Tibial nerve (tissue), 4 donors: ENCODE results near the gene AMPD2.

Experiments
- EP300 ChIP-seq, 2 donors: sonication (generic); formaldehyde crosslinking; IDR thresholded peaks; one replicate each; pipeline ENCODE4 v1.6.1; 2017; ENCODE audit warnings: antibody characterized with exemption in 2 of 2, mild to moderate bottlenecking in 1 of 2
- POLR2A ChIP-seq, 2 donors: fragments of 450-650 bp; IDR thresholded peaks; one replicate each; pipeline ENCODE4 v1.6.1; 2017; ENCODE audit warnings: antibody characterized with exemption in 2 of 2, mild to moderate bottlenecking in 2 of 2, moderate library complexity in 2 of 2
- TF ChIP-seq, protein P1 (sequence below), 5 experiments: fragments of 200-600 bp in 3 of 5; fragments of 450-650 bp in 2 of 5; sonication (generic) in 3 of 5; IDR thresholded peaks; one replicate each; pipeline ENCODE4 v1.5.1; 2016 to 2019; ENCODE audit warnings: antibody characterized with exemption in 5 of 5, mild to moderate bottlenecking in 3 of 5, moderate library complexity in 2 of 5

DNA sequence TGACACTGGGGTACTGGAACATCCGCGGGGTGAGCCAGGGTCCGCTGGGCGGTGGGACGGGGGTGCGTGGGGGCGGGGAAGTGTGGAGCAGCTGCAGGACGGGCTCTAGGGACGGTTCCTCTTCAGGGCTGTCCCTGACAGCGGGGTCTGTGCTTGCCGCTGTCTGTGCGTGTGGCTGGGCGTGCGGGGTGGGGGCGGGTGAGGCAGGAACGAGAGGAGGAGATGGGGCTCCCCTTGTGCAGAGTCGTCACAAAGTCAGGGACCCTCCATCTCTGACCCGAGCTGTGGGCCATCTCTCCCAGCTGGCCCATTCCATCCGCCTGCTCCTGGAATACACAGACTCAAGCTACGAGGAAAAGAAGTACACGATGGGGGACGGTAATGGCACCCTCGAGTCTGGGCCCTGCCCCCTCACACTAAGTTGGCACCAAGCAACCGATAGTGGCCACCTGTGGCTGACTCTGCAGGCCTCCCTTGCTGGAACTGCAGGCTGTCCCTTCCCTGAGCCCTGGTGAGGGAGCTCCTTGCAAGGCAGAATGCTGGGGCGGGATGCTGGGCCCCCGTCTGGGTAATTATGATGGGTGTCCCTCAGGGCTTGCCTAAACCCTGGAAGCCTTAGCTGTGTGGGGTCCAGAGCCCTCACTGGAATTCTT is 48.6 kb downstream of the AMPD2 start:
- TF ChIP-seq POLR2A (IDR thresholded peaks at IDR 0.05) (no peak), EP300 (IDR thresholded peaks at IDR 0.05) (no peak)
- TF ChIP-seq, protein P1, sequence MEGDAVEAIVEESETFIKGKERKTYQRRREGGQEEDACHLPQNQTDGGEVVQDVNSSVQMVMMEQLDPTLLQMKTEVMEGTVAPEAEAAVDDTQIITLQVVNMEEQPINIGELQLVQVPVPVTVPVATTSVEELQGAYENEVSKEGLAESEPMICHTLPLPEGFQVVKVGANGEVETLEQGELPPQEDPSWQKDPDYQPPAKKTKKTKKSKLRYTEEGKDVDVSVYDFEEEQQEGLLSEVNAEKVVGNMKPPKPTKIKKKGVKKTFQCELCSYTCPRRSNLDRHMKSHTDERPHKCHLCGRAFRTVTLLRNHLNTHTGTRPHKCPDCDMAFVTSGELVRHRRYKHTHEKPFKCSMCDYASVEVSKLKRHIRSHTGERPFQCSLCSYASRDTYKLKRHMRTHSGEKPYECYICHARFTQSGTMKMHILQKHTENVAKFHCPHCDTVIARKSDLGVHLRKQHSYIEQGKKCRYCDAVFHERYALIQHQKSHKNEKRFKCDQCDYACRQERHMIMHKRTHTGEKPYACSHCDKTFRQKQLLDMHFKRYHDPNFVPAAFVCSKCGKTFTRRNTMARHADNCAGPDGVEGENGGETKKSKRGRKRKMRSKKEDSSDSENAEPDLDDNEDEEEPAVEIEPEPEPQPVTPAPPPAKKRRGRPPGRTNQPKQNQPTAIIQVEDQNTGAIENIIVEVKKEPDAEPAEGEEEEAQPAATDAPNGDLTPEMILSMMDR (IDR thresholded peaks at IDR 0.05): no peak
